K562 (cell line): ENCODE measurements around the gene RPTOR. TPM values are rescaled to one million over a fixed set of nuclear protein-coding genes. Genes with fewer than 3 reads are reported as not detected.

ENCODE experiments used
- ATAC-seq: fragments of 200-7000 bp; cut with Tn5 transposase; 3 replicates; pipeline ENCODE4 v1.9.1; 2020; ENCODE audit warnings: moderate library complexity
- BruUV-seq: library from RNA; stranded (reverse); fragments of 400-500 nt; replicated peaks from 2 replicates; lab custom pipeline; 2021; lab: Mats Ljungman, UMichigan
- CTCF ChIA-PET: fragments of 300-600 bp; formaldehyde crosslinking; extraction: SDS; loops from one replicate; lab custom pipeline; 2021; ENCODE audit warnings: low intra/inter-chr PET ratio; lab: Yijun Ruan, JAX
- POLR2A ChIA-PET: fragments of 300-600, 350-650 bp; sonication (Branson Sonifier 250); formaldehyde crosslinking; extraction: SDS; loops from one replicate; lab custom pipeline; 2021; ENCODE audit warnings: antibody characterized with exemption, inconsistent platforms; lab: Yijun Ruan, JAX
- DNase-seq, 4 experiments: peaks; one replicate each; pipeline versions ENCODE4 v3.0.0 to v3.0.0-alpha.2; 2011 to 2018; ENCODE audit warnings: low spot score in 3 of 4, mixed read lengths in 3 of 4; ENCODE audit errors: extremely low read depth in 1 of 4
- FAIRE-seq: peaks from 2 replicates; lab custom pipeline; 2011; peaks lifted over from hg19 to GRCh38; lab: Jason Lieb, UNC
- H2AFZ ChIP-seq: 2 replicates; pipeline ENCODE4 v1.6.0; 2011; ENCODE audit warnings: low read depth, low read length, control low read depth, inconsistent platforms
- H3K27ac ChIP-seq: fragments of 200-600 bp; 3 replicates; pipeline ENCODE4 v1.8.0; 2011; ENCODE audit warnings: low read depth, mild to moderate bottlenecking, control low read depth, inconsistent platforms, low read length, moderate library complexity, mixed read lengths; ENCODE audit errors: extremely low read depth
- H3K27me3 ChIP-seq, 2 experiments: fragments of 300-600 bp in 1 of 2; 2 replicates in 1 of 2; 3 replicates in 1 of 2; pipeline versions ENCODE4 v1.6.0 to v1.8.0; 2011; ENCODE audit warnings: inconsistent platforms in 2 of 2, low read length in 2 of 2, mild to moderate bottlenecking in 1 of 2, mixed read lengths in 1 of 2, moderate library complexity in 1 of 2; ENCODE audit not compliant: control insufficient read depth in 2 of 2, insufficient read depth in 2 of 2
- H3K36me3 ChIP-seq: fragments of 300-600 bp; 3 replicates; pipeline ENCODE4 v1.8.0; 2011; ENCODE audit warnings: mild to moderate bottlenecking, low read length, inconsistent platforms; ENCODE audit not compliant: control insufficient read depth, insufficient read depth
- H3K4me1 ChIP-seq, 2 experiments: fragments of 200-600 bp in 1 of 2; replicated peaks in 1 of 2; 2 replicates in 1 of 2; 3 replicates in 1 of 2; pipeline versions ENCODE4 v1.5.1 to v1.8.0; 2011; ENCODE audit warnings: inconsistent platforms in 2 of 2, low read length in 2 of 2, mild to moderate bottlenecking in 1 of 2, mixed read lengths in 1 of 2, moderate library complexity in 1 of 2; ENCODE audit not compliant: control insufficient read depth in 2 of 2, insufficient read depth in 2 of 2
- H3K4me2 ChIP-seq: 2 replicates; pipeline ENCODE4 v1.6.1; 2011; ENCODE audit warnings: low read length, control low read depth, inconsistent platforms, mixed read lengths; ENCODE audit not compliant: insufficient read depth
- H3K4me3 ChIP-seq: fragments of 200-600 bp; sonication (generic), shearing (Covaris generic); 2 replicates; pipeline ENCODE4 v1.5.1; 2016; ENCODE audit warnings: control low read depth, inconsistent platforms
- H3K79me2 ChIP-seq: fragments of 200-600 bp; 3 replicates; pipeline ENCODE4 v1.8.0; 2011; ENCODE audit warnings: low read length, inconsistent platforms; ENCODE audit not compliant: control insufficient read depth, insufficient read depth
- H3K9ac ChIP-seq, 2 experiments: 2 replicates each; pipeline versions ENCODE4 v1.6.0 to v1.6.1; 2011; ENCODE audit warnings: low read depth in 2 of 2, low read length in 2 of 2, control low read depth in 1 of 2, inconsistent platforms in 1 of 2, mild to moderate bottlenecking in 1 of 2, mixed read lengths in 1 of 2; ENCODE audit not compliant: insufficient read depth in 1 of 2
- H3K9me1 ChIP-seq: one replicate; pipeline ENCODE4 v1.6.0; 2011; ENCODE audit warnings: inconsistent platforms, mild to moderate bottlenecking, low read length, moderate library complexity; ENCODE audit not compliant: control insufficient read depth, insufficient read depth
- H3K9me3 ChIP-seq: replicated peaks from 2 replicates; pipeline ENCODE4 v1.5.1; 2011; ENCODE audit warnings: low read depth, low read length, inconsistent platforms; ENCODE audit not compliant: control insufficient read depth, insufficient read depth
- H4K20me1 ChIP-seq: replicated peaks from 2 replicates; pipeline ENCODE4 v1.6.1; 2011; ENCODE audit warnings: low read length, inconsistent platforms, mixed read lengths; ENCODE audit not compliant: control insufficient read depth, insufficient read depth
- CAMTA2 ChIP-seq: fragments of 250-450 bp; sonication (Bioruptor Pico); conservative IDR thresholded peaks from 2 replicates; pipeline ENCODE4 v1.5.1; 2022
- FOXK1 ChIP-seq: sonication (generic); formaldehyde crosslinking; IDR thresholded peaks from 2 replicates; pipeline ENCODE4 v1.8.0; 2022; ENCODE audit warnings: missing genetic modification reagents, mild to moderate bottlenecking, borderline replicate concordance
- MTF1 ChIP-seq: fragments of 250-450 bp; sonication (Bioruptor Pico); IDR thresholded peaks from 2 replicates; pipeline ENCODE4 v1.9.0; 2021; ENCODE audit warnings: moderate library complexity, mild to moderate bottlenecking, inconsistent platforms, borderline replicate concordance
- TEAD2 ChIP-seq: fragments of 450-650 bp; IDR thresholded peaks from 2 replicates; pipeline ENCODE4 v1.6.1; 2016; ENCODE audit warnings: missing genetic modification characterization, control low read depth, missing compliant biosample characterization
- ZNF263 ChIP-seq: sonication (generic); formaldehyde crosslinking; IDR thresholded peaks from 2 replicates; pipeline ENCODE4 v1.8.0; 2022; ENCODE audit warnings: mild to moderate bottlenecking, missing genetic modification reagents, borderline replicate concordance
- WGBS: fragments of 100-300 bp; shearing (Covaris generic); methylation state at CpG from one replicate; pipeline ENCODE4 v1.1.6; 2016; ENCODE audit warnings: low coverage, mixed read lengths; ENCODE audit not compliant: insufficient coverage; ENCODE audit errors: missing lambda C conversion rate; 5-methylcytosine and 5-hydroxymethylcytosine counted together
- in situ Hi-C: fragments of 300-500 bp; cut with MboI; formaldehyde crosslinking; loops from 4 replicates; pipeline ENCODE4 v1.15.0; 2018; ENCODE audit warnings: inconsistent platforms, mixed read lengths
- intact Hi-C: fragments of 100-400 bp; cut with micrococcal nuclease; formaldehyde crosslinking; loops from 2 replicates; pipeline ENCODE4 v1.14.2; 2022
- polyA plus RNA-seq, 8 experiments: library from polyadenylated mRNA; depleted of rRNA in 4 of 8; stranded (reverse) in 5 of 8; unstranded in 3 of 8; fragments of >200 nt; fragmentation: Nextera tagmentation in 2 of 8; fragmentation: Illumina TruSeq in 1 of 8; extraction: Ambion mirVana in 2 of 8; extraction: Trizol in 1 of 8; gene quantifications; 2 replicates each; pipeline versions ENCODE4 v1.2.1 to v1.2.3, GENCODE V29; 2011 to 2014; ENCODE audit warnings: inconsistent platforms in 1 of 8, missing spikeins in 1 of 8
- total RNA-seq, 7 experiments: library from RNA; depleted of rRNA in 6 of 7; stranded (reverse); fragments of >200 nt in 6 of 7; fragmentation: Illumina TruSeq in 2 of 7; extraction: Trizol in 2 of 7; gene quantifications; 2 replicates each; pipeline versions ENCODE4 v1.2.1 to v1.2.3, GENCODE V29; 2011 to 2021; ENCODE audit warnings: low replicate concordance in 1 of 7

RPTOR gene
- total and polyA plus RNA-seq, 9 of the 15 experiments (the other 6 are each of a cell fraction or from before 2014, with no cell fraction given), result 0.24 to 54.1 (median 10.2) TPM

- Histone ChIP-seq H3K9me3 (no peaks in the 10 kb centered on the region), H4K20me1 (no peaks in the 10 kb centered on the region), H3K4me1 (peaks cover 0 to 23% of the 10 kb centered on the region in 2 experiments; a peak in 3 of 5 replicates), H2AFZ (no peak overlapping the region), H3K36me3 (no peaks in the 10 kb centered on the region), H3K9me1 (no peaks in the 10 kb centered on the region), H3K4me3 (no peak overlapping the region), H3K9ac (peak overlapping the region in 1 of 2 experiments; percentile 56; a peak in 1 of 4 replicates), H3K27me3 (peaks cover 38 to 76% of the 10 kb centered on the region in 2 experiments; a peak in 4 of 5 replicates), H3K79me2 (no peaks in the 10 kb centered on the region), H3K4me2 (no peak overlapping the region), H3K27ac (no peak overlapping the region)
- TF ChIP-seq MTF1 (no peak), FOXK1 (no peak), TEAD2 (tag) (no peak)
- 25% methylated on average over 10 of the region's 10 CpGs for WGBS
- FAIRE-seq, result peak; percentile 93
- BruUV-seq, result no TSS peak
- CTCF ChIA-PET, result no interaction called here
- POLR2A ChIA-PET, result no interaction called here
- in situ Hi-C loops, result no loop called here
- no peak for DNase-seq
- no peak for ATAC-seq
- intact Hi-C loops, result no loop called here
Measured at GRCh38 chr17:80497726-80498241, 46.9 kb upstream of the RPTOR start.

GRCh38 chr17:80498242-80498919 lies 46.3 kb upstream of the RPTOR start:
- ChIA-PET CTCF (no interaction called here), POLR2A (interaction anchor here (0.6 kb wide), 1 partner anchor 122 kb away, joined by 3 read pairs; no protein-coding TSS in a partner anchor)
- no peak overlapping the region for H3K4me3 ChIP-seq
- no peaks in the 10 kb centered on the region for H4K20me1 ChIP-seq
- peak; percentile 23; the same call in 2 of the 3 replicates for ATAC-seq
- in situ Hi-C loops (no loop called here), intact Hi-C loops (no loop called here)
- no peak for FAIRE-seq
- no peaks in the 10 kb centered on the region for H3K79me2 ChIP-seq
- no peak for DNase-seq
- H3K4me1 ChIP-seq, result peaks cover 0 to 23% of the 10 kb centered on the region in 2 experiments; a peak in 3 of 5 replicates
- H3K4me2 ChIP-seq, result no peak overlapping the region
- H3K9me1 ChIP-seq, result no peaks in the 10 kb centered on the region
- H3K27ac ChIP-seq, result no peak overlapping the region
- H3K36me3 ChIP-seq, result no peaks in the 10 kb centered on the region
- H3K27me3 ChIP-seq, result peaks cover 35 to 70% of the 10 kb centered on the region in 2 experiments; a peak in 4 of 5 replicates
- TF ChIP-seq CAMTA2 (CRISPR knock-in tag) (no peak), ZNF263 (CRISPR knock-in tag) (0 out of 2 replicates have a peak, but pooled peaks have one; percentile 43)
- H3K9me3 ChIP-seq, result no peaks in the 10 kb centered on the region
- 25% methylated on average over 25 of the region's 30 CpGs for WGBS
- BruUV-seq, result no TSS peak
- peak overlapping the region in 1 of 2 experiments; percentile 67; a peak in 1 of 4 replicates for H3K9ac ChIP-seq
- H2AFZ ChIP-seq, result no peak overlapping the region
